ENCODE measurements around the gene KRT37. TPM values are rescaled to one million over a fixed set of nuclear protein-coding genes. Genes with fewer than 3 reads are reported as not detected.

KRT37 gene
- total RNA-seq, 1 experiment from 2014 or later = 3.2 TPM

DNA sequence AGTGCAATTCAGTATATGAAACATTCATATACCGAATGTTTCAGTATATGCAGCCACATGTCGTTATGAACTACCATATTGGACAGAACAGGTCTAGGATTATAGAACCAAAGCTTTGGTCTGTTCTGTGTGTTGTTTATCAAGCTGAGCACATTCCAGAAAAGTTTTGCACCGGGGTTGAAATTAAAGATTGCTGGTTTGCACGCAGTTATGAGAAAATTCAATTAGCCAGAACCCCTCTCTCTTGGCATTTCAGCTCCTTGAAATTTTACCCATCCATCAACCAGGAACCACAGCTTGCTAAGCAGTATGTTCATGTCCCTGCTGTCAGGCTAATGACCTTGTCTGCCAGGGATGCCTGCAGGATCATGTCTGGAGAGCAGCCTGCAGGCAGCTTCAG is 33.3 kb upstream of the KRT37 start:
- Histone ChIP-seq H3K9ac (ENCODE audit: low read length) (no peak overlapping the region), H3K4me3 (ENCODE audit: low read length) (no peak overlapping the region), H3K9me3 (ENCODE audit: low read length) (no peaks in the 10 kb centered on the region), H3K36me3 (ENCODE audit: low read depth, low read length) (no peaks in the 10 kb centered on the region), H3F3A (ENCODE audit: low read length, unreplicated experiment) (no peaks in the 10 kb centered on the region), H3K27me3 (ENCODE audit: low read length) (no peaks in the 10 kb centered on the region), H3K4me1 (ENCODE audit: insufficient read depth, low read length) (no peaks in the 10 kb centered on the region), H3K27ac (ENCODE audit: low read length) (no peak overlapping the region), H2AFZ (ENCODE audit: low read length) (no peak overlapping the region), H4K20me1 (ENCODE audit: low read length) (no peaks in the 10 kb centered on the region), H3K79me2 (ENCODE audit: low read length) (no peaks in the 10 kb centered on the region), H3K4me2 (ENCODE audit: low read length) (no peak overlapping the region), H3K9me2 (replicated peaks; ENCODE audit: low read length) (no peaks in the 10 kb centered on the region)
- DNase-seq = no peak
- TF ChIP-seq, protein P1, sequence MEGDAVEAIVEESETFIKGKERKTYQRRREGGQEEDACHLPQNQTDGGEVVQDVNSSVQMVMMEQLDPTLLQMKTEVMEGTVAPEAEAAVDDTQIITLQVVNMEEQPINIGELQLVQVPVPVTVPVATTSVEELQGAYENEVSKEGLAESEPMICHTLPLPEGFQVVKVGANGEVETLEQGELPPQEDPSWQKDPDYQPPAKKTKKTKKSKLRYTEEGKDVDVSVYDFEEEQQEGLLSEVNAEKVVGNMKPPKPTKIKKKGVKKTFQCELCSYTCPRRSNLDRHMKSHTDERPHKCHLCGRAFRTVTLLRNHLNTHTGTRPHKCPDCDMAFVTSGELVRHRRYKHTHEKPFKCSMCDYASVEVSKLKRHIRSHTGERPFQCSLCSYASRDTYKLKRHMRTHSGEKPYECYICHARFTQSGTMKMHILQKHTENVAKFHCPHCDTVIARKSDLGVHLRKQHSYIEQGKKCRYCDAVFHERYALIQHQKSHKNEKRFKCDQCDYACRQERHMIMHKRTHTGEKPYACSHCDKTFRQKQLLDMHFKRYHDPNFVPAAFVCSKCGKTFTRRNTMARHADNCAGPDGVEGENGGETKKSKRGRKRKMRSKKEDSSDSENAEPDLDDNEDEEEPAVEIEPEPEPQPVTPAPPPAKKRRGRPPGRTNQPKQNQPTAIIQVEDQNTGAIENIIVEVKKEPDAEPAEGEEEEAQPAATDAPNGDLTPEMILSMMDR (conservative IDR thresholded peaks at IDR 0.05; ENCODE audit: low read depth, low read length) = no peak
- TF ChIP-seq EZH2phosphoT487 (IDR thresholded peaks at IDR 0.05; ENCODE audit: borderline replicate concordance, low read length) = no peak
- TF ChIP-seq EZH2 (IDR thresholded peaks at IDR 0.05; ENCODE audit: low read length, unreplicated experiment) = no peak
- intact Hi-C loops (cut with micrococcal nuclease) = no loop called here
- ChIA-PET CTCF (no interaction called here), POLR2A (ENCODE audit: unreplicated experiment) (no interaction called here)
- BruUV-seq (replicated peaks) = no TSS peak
- no peak for ATAC-seq

DNA sequence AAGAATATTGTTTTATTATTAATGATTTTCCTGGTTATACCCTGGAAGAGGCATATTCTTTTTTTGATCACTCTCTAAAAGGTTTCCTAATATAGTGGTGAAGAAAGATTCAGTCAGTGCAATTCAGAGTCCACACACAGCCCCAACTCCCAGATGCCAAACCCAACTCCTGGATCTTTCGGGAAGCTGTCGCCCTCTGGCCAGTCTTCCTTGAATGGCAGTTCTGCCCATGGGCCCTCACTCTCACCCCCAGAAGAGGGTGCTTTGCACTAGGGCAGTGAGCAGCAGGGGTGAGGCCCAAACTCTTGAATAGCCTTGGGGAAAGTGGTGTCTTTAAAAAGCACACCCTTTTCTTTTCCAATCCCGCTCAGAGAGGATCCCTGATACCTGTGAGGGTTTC is 31.8 kb upstream of the KRT37 start:
- no peaks in the 10 kb centered on the region for H3K27me3 ChIP-seq (ENCODE audit: low read length)
- DNase-seq = no peak
- ChIA-PET CTCF (no interaction called here), POLR2A (ENCODE audit: unreplicated experiment) (no interaction called here)
- BruUV-seq (replicated peaks) = no TSS peak
- H3K9ac ChIP-seq (ENCODE audit: low read length) = no peak overlapping the region
- intact Hi-C loops (cut with micrococcal nuclease) = no loop called here
- H3F3A ChIP-seq (ENCODE audit: low read length, unreplicated experiment) = no peaks in the 10 kb centered on the region
- H3K4me3 ChIP-seq (ENCODE audit: low read length) = no peak overlapping the region
- H3K4me2 ChIP-seq (ENCODE audit: low read length) = no peak overlapping the region
- H3K4me1 ChIP-seq (ENCODE audit: insufficient read depth, low read length) = no peaks in the 10 kb centered on the region
- no peak for ATAC-seq
- H3K79me2 ChIP-seq (ENCODE audit: low read length) = no peaks in the 10 kb centered on the region
- no peak overlapping the region for H3K27ac ChIP-seq (ENCODE audit: low read length)
- no peak overlapping the region for H2AFZ ChIP-seq (ENCODE audit: low read length)
- H3K36me3 ChIP-seq (ENCODE audit: low read depth, low read length) = no peaks in the 10 kb centered on the region
- H4K20me1 ChIP-seq (ENCODE audit: low read length) = no peaks in the 10 kb centered on the region
- no peaks in the 10 kb centered on the region for H3K9me2 ChIP-seq (replicated peaks; ENCODE audit: low read length)
- no peaks in the 10 kb centered on the region for H3K9me3 ChIP-seq (ENCODE audit: low read length)
- TF ChIP-seq EZH2 (IDR thresholded peaks at IDR 0.05; ENCODE audit: low read length, unreplicated experiment) = no peak
- TF ChIP-seq, protein P1 (conservative IDR thresholded peaks at IDR 0.05; ENCODE audit: low read depth, low read length) = no peak
- no peak for TF ChIP-seq EZH2phosphoT487 (IDR thresholded peaks at IDR 0.05; ENCODE audit: borderline replicate concordance, low read length)

DNA sequence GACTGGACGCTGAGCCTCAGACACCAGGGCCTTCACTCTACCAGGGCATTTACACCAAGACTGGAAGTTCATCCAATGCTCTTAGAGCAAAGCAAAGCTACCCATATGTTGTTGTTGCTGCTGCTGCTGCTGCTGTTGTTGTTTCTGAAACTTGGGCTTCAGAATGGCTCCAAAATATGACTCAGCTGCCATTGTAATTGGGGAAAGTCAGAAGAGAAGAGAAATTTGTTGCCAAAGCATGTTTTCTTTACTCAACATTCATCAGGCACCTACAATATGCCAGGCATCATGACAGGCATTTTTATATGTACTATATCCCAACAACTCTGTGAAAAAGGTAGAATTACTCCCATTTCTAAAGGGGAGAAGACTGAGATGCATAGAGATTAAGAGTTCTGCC is 30.9 kb upstream of the KRT37 start:
- intact Hi-C loops (cut with micrococcal nuclease) = no loop called here
- Histone ChIP-seq H3K9ac (ENCODE audit: low read length) (no peak overlapping the region), H3K36me3 (ENCODE audit: low read depth, low read length) (no peaks in the 10 kb centered on the region), H3K27ac (ENCODE audit: low read length) (no peak overlapping the region), H3K4me2 (ENCODE audit: low read length) (no peak overlapping the region), H3K9me2 (replicated peaks; ENCODE audit: low read length) (no peaks in the 10 kb centered on the region), H3K4me1 (ENCODE audit: insufficient read depth, low read length) (no peaks in the 10 kb centered on the region), H3K79me2 (ENCODE audit: low read length) (no peaks in the 10 kb centered on the region), H3K4me3 (ENCODE audit: low read length) (no peak overlapping the region), H3K27me3 (ENCODE audit: low read length) (no peaks in the 10 kb centered on the region), H4K20me1 (ENCODE audit: low read length) (no peaks in the 10 kb centered on the region), H3K9me3 (ENCODE audit: low read length) (no peaks in the 10 kb centered on the region), H2AFZ (ENCODE audit: low read length) (no peak overlapping the region), H3F3A (ENCODE audit: low read length, unreplicated experiment) (no peaks in the 10 kb centered on the region)
- no TSS peak for BruUV-seq (replicated peaks)
- POLR2A ChIA-PET (ENCODE audit: unreplicated experiment) = no interaction called here
- TF ChIP-seq EZH2phosphoT487 (IDR thresholded peaks at IDR 0.05; ENCODE audit: borderline replicate concordance, low read length) (no peak), EZH2 (IDR thresholded peaks at IDR 0.05; ENCODE audit: low read length, unreplicated experiment) (no peak)
- TF ChIP-seq, protein P1 (conservative IDR thresholded peaks at IDR 0.05; ENCODE audit: low read depth, low read length) = no peak
- ATAC-seq (no peak), DNase-seq (no peak)
- CTCF ChIA-PET = no interaction called here

Measured in PC-3 (cell line).